Adrenal gland (tissue), 12 donors: ENCODE results near the gene ARHGAP10. TPM values are rescaled to one million over a fixed set of nuclear protein-coding genes. Genes with fewer than 3 reads are reported as not detected.

Source experiments
- DNase-seq, 7 donors: peaks; one replicate each; pipeline ENCODE4 v3.0.0-alpha.2; 2019 to 2020
- H3K27ac ChIP-seq, 5 donors: fragments of 200-600 bp; sonication (generic) in 4 of 5; 1 replicate in 3 of 5; 2 replicates in 2 of 5; pipeline versions ENCODE4 v1.5.1 to v1.8.0; 2016 to 2020; ENCODE audit warnings: mild to moderate bottlenecking in 1 of 5
- H3K27me3 ChIP-seq: fragments of 200-600 bp; 2 replicates; pipeline ENCODE4 v1.8.0; 2021
- H3K36me3 ChIP-seq, 2 donors: fragments of 200-600 bp; replicated peaks in 1 of 2; 1 replicate in 1 of 2; 2 replicates in 1 of 2; pipeline versions ENCODE4 v1.5.1 to v1.8.0; 2018 to 2022
- H3K4me1 ChIP-seq, 2 donors: fragments of 200-600 bp; replicated peaks in 1 of 2; 1 replicate in 1 of 2; 2 replicates in 1 of 2; pipeline versions ENCODE4 v1.5.1 to v1.8.0; 2018 to 2021
- H3K4me3 ChIP-seq, 4 donors: fragments of 200-600 bp; sonication (generic) in 3 of 4; one replicate each; pipeline ENCODE4 v1.5.1; 2016 to 2018
- H3K9me3 ChIP-seq, 3 donors: fragments of 200-600 bp; sonication (generic) in 1 of 3; replicated peaks in 1 of 3; 1 replicate in 2 of 3; 2 replicates in 1 of 3; pipeline versions ENCODE4 v1.5.1 to v1.8.0; 2016 to 2021
- POLR2A ChIP-seq, 2 donors: fragments of 450-650 bp; IDR thresholded peaks; one replicate each; pipeline ENCODE4 v1.6.1; 2017; ENCODE audit warnings: antibody characterized with exemption in 2 of 2, mild to moderate bottlenecking in 2 of 2, moderate library complexity in 1 of 2
- WGBS, 4 donors: extraction: QIAGEN DNeasy Blood & Tissue Kit in 2 of 4; methylation state at CpG; one replicate each; pipeline versions ENCODE4 v1.1.5 to v1.1.7; 2013 to 2017; 5-methylcytosine and 5-hydroxymethylcytosine counted together
- intact Hi-C, 2 donors: fragments of 100-400 bp; cut with DNase I; formaldehyde crosslinking; loops; one replicate each; pipeline versions ENCODE4 v1.14.1 to v1.15.0; 2022 to 2023
- polyA plus RNA-seq, 3 donors: library from polyadenylated mRNA; stranded (reverse); fragments of 200-250 nt in 2 of 3; fragments of 350-450 nt in 1 of 3; fragmentation: Illumina TruSeq in 1 of 3; extraction: RNeasy Lipid Tissue Mini Kit (QIAGEN cat#74804) in 1 of 3; gene quantifications; one replicate each; pipeline ENCODE4 v1.2.3, GENCODE V29; 2013 to 2014
- total RNA-seq, 9 donors: library from RNA; depleted of rRNA in 4 of 9; stranded (reverse); fragments of >200 nt in 4 of 9; fragments of 120-200 nt in 1 of 9; fragmentation: NEBNext Ultra II Directional in 1 of 9; extraction: Animal tissue kit (Norgen Biotek cat#: 25700) in 1 of 9; gene quantifications; one replicate each; pipeline versions ENCODE4 v1.1.0 to v1.2.4, GENCODE V29; 2013 to 2023
- TF ChIP-seq, protein P1 (sequence below), 6 experiments: fragments of 450-650 bp in 4 of 6; fragments of 200-600 bp in 2 of 6; sonication (generic) in 1 of 6; IDR thresholded peaks; 1 replicate in 5 of 6; 2 replicates in 1 of 6; pipeline versions ENCODE4 v1.5.1 to v1.8.0; 2016 to 2021; ENCODE audit warnings: antibody characterized with exemption in 6 of 6, mild to moderate bottlenecking in 2 of 6, moderate library complexity in 1 of 6
- donor health status: healthy with polysubstance abuse.
- donor health status: Bipolar disorder and iron deficiency.
- donor health status: DM: yes; HTN: yes; CAD: no.
- donor health status: DM: no; HTN: no; CAD: no.
- donor health status: DM: no; HTN: no; CAD: no.
- donor health status: DM: yes; HTN: yes; CAD: no.

Gene ARHGAP10
- total and polyA plus RNA-seq, 12 donors, result 7.0 to 40.8 (median 22.1) TPM

DNA sequence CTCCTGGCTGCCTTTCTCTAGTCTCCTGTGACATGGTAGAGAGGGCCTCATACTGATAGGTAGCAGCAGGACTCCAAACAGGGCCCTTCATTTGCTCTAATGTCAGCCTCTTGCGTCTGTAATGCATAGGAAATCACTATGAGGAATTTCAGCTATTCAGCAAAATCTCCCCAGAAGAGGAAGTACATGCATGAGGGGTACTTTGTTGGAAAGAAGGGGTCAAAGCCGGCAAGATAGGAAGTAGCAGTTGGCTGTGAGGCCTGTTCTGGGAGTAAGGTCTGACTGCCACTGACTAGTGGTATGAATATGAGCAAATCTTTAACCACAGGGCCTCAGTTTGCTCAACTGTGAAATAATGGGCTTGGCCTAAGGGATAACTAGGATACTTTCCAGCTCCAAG lies 283.2 kb downstream of the ARHGAP10 start:
- Histone ChIP-seq H3K27ac (no peak overlapping the region), H3K36me3 (no peaks in the 10 kb centered on the region), H3K4me3 (no peak overlapping the region), H3K9me3 (no peaks in the 10 kb centered on the region), H3K4me1 (peaks cover 0 to 19% of the 10 kb centered on the region in 2 donors), H3K27me3 (no peaks in the 10 kb centered on the region)
- no peak for TF ChIP-seq POLR2A (IDR thresholded peaks at IDR 0.05)
- TF ChIP-seq, protein P1, sequence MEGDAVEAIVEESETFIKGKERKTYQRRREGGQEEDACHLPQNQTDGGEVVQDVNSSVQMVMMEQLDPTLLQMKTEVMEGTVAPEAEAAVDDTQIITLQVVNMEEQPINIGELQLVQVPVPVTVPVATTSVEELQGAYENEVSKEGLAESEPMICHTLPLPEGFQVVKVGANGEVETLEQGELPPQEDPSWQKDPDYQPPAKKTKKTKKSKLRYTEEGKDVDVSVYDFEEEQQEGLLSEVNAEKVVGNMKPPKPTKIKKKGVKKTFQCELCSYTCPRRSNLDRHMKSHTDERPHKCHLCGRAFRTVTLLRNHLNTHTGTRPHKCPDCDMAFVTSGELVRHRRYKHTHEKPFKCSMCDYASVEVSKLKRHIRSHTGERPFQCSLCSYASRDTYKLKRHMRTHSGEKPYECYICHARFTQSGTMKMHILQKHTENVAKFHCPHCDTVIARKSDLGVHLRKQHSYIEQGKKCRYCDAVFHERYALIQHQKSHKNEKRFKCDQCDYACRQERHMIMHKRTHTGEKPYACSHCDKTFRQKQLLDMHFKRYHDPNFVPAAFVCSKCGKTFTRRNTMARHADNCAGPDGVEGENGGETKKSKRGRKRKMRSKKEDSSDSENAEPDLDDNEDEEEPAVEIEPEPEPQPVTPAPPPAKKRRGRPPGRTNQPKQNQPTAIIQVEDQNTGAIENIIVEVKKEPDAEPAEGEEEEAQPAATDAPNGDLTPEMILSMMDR (IDR thresholded peaks at IDR 0.05), result no peak
- 50 to 77% (median 62%) methylated on average over 1 to 2 of the region's 2 CpGs for WGBS, 4 donors
- intact Hi-C loops, result no loop called here
- DNase-seq, result no peak

DNA sequence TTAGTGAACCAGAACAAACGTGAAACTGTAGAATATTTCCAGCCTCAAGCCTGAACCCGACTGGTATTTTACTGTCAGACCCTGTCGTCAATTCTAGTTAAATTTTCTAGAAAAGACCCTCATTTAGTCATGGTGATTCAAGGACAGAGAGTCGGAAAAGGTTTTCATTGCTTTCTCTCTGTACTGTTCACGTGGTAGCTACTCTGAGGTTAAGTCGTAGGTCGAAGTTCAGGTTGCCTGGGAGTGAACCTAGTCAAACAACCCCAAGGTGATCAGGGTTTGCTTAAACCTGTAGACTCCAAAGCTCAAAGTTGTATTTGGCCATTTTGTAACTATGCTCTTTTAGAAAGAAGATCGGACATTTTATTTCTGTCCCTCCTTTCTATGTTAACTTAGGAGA lies 283.6 kb downstream of the ARHGAP10 start:
- Histone ChIP-seq H3K27me3 (no peaks in the 10 kb centered on the region), H3K27ac (no peak overlapping the region), H3K9me3 (no peaks in the 10 kb centered on the region), H3K36me3 (no peaks in the 10 kb centered on the region), H3K4me3 (no peak overlapping the region), H3K4me1 (peaks cover 0 to 19% of the 10 kb centered on the region in 2 donors)
- intact Hi-C loops, result no loop called here
- TF ChIP-seq POLR2A (IDR thresholded peaks at IDR 0.05), result no peak
- TF ChIP-seq, protein P1 (IDR thresholded peaks at IDR 0.05), result no peak
- no peak for DNase-seq
- WGBS, 4 donors, result 93 to 97% (median 95%) methylated on average over 8 of the region's 8 CpGs

DNA sequence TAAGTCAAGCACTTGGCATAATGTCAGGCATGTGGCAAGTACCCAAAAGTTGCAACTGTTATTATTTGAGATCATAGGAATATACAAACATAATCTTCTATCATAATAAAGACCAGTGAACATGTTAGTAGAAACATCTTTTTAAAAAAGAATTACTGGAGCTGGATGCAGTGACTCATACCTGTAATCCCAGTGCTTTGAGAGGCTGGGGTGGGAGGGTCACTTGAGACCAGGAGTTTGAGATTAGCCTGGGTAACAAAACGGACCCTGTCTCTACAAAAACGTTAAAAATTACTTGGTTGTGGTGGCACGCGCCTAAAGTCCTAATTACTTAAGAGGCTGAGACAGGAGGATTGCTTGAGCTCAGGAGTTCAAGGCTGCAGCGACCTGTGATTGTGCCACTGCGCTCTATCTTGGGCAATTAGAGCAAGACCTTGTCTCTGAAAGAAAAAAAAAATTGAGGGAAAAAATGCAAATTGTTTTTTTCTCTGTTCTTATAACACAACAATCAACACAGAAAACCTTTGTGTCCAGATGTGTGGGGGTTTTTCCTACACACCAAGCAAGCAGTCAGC lies 284.3 kb downstream of the ARHGAP10 start:
- intact Hi-C loops, result no loop called here
- Histone ChIP-seq H3K4me3 (no peak overlapping the region), H3K36me3 (no peaks in the 10 kb centered on the region), H3K27ac (no peak overlapping the region), H3K9me3 (no peaks in the 10 kb centered on the region), H3K27me3 (no peaks in the 10 kb centered on the region), H3K4me1 (peaks cover 0 to 19% of the 10 kb centered on the region in 2 donors)
- 46 to 60% (median 51%) methylated on average over 6 of the region's 6 CpGs for WGBS, 4 donors
- no peak for TF ChIP-seq POLR2A (IDR thresholded peaks at IDR 0.05)
- TF ChIP-seq, protein P1 (IDR thresholded peaks at IDR 0.05), result no peak
- DNase-seq, result peak in 6 of 7 donors; percentile 32 to 68 (median 44)

DNA sequence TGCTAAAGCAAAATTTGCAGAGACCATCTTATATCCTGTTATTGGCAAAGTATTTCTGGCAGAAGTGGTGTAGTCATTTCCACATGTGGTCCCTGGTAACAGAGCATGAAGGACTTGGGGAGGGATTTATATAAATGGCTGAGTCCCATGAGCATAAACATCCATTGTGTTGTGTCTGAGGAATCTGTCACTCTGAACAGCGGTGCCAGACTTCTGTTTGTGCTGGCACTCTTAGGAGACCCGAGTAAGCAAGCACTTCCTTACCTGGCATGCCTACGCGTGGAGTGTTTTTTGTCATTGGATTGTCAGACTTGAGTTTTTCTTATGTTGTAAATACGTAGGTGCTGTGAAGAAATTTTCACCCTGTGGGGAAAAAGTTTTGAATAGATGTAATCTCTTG lies 285.9 kb downstream of the ARHGAP10 start:
- 72 to 83% (median 78%) methylated on average over 5 of the region's 5 CpGs for WGBS, 4 donors
- intact Hi-C loops, result no loop called here
- Histone ChIP-seq H3K27me3 (no peaks in the 10 kb centered on the region), H3K9me3 (no peaks in the 10 kb centered on the region), H3K36me3 (no peaks in the 10 kb centered on the region), H3K4me3 (no peak overlapping the region), H3K4me1 (peaks cover 0 to 19% of the 10 kb centered on the region in 2 donors), H3K27ac (no peak overlapping the region)
- no peak for DNase-seq
- TF ChIP-seq POLR2A (IDR thresholded peaks at IDR 0.05), result no peak
- TF ChIP-seq, protein P1 (IDR thresholded peaks at IDR 0.05), result no peak
